GM21717 (cell line): ENCODE data around the gene ENTPD8.
"Not testable (repeated sequence)": the region's sequence is repeated elsewhere in the genome, so short reads cannot be mapped to it uniquely, and the experiment has no call there.

Experiments
- ATAC-seq: cut with Tn5 transposase; IDR thresholded peaks from one replicate; pipeline ENCODE4 v1.9.1; 2021; ENCODE audit warnings: mild to moderate bottlenecking, moderate library complexity; ENCODE audit not compliant: unreplicated experiment

The ENTPD8 gene

GRCh38 chr9:137459601-137460362 is 18.6 kb upstream of the ENTPD8 start:
- ATAC-seq: no peak

- peak; percentile 47 for ATAC-seq
Measured at GRCh38 chr9:137459152-137459600, 18.0 kb upstream of the ENTPD8 start, which contains the start of gene NSMF. Gene NSMF, minus strand, starts transcription at chr9:137459334. Its CDS starts 232 bp downstream, at chr9:137459102.

GRCh38 chr9:137458194-137459151 is 17.3 kb upstream of the ENTPD8 start:
- peak; percentile 2 for ATAC-seq

GRCh38 chr9:137457406-137458193 is 16.4 kb upstream of the ENTPD8 start:
- ATAC-seq: no peak

GRCh38 chr9:137456864-137457405 is 15.8 kb upstream of the ENTPD8 start:
- no peak for ATAC-seq

- no peak for ATAC-seq
Measured at GRCh38 chr9:137456061-137456863, 15.1 kb upstream of the ENTPD8 start.

- ATAC-seq: no peak
Measured at GRCh38 chr9:137455359-137455991, 14.3 kb upstream of the ENTPD8 start.

- ATAC-seq: no peak
Measured at GRCh38 chr9:137454597-137455358, 13.6 kb upstream of the ENTPD8 start.

- no peak for ATAC-seq
Measured at GRCh38 chr9:137454145-137454596, 13.0 kb upstream of the ENTPD8 start.

- no peak for ATAC-seq
Measured at GRCh38 chr9:137453643-137454081, 12.5 kb upstream of the ENTPD8 start.

GRCh38 chr9:137452761-137453642 is 11.8 kb upstream of the ENTPD8 start:
- ATAC-seq: no peak

- no peak for ATAC-seq
Measured at GRCh38 chr9:137452006-137452760, 11.0 kb upstream of the ENTPD8 start.

- not testable (repeated sequence) for ATAC-seq
Measured at GRCh38 chr9:137451264-137452005, 10.3 kb upstream of the ENTPD8 start.

GRCh38 chr9:137450539-137451222 is 9.5 kb upstream of the ENTPD8 start:
- not testable (repeated sequence) for ATAC-seq

- ATAC-seq: no peak
Measured at GRCh38 chr9:137449931-137450538, 8.9 kb upstream of the ENTPD8 start.
